GM23338 (cell line): ENCODE data around the gene DIP2C. TPM values are rescaled to one million over a fixed set of nuclear protein-coding genes. Genes with fewer than 3 reads are reported as not detected.

Experiments used
- ATAC-seq: fragments of 200-7000 bp; cut with Tn5 transposase; 3 replicates; pipeline ENCODE4 v1.9.1; 2020
- DNase-seq: peaks from one replicate; pipeline ENCODE4 v3.0.0-alpha.2; 2015; ENCODE audit warnings: low spot score
- H2AFZ ChIP-seq: fragments of 200-600 bp; sonication (generic); 2 replicates; pipeline ENCODE4 v1.8.0; 2016; ENCODE audit warnings: antibody characterized with exemption, mild to moderate bottlenecking, moderate library complexity
- H3F3A ChIP-seq: fragments of 200-600 bp; sonication (generic); replicated peaks from 2 replicates; pipeline ENCODE4 v1.8.0; 2017; ENCODE audit warnings: antibody characterized with exemption, mixed run types, low read depth
- H3K27ac ChIP-seq: fragments of 200-600 bp; sonication (generic); 2 replicates; pipeline ENCODE4 v1.6.1; 2016; ENCODE audit warnings: low read depth
- H3K27me3 ChIP-seq: fragments of 200-600 bp; sonication (generic); 2 replicates; pipeline ENCODE4 v1.8.0; 2016; ENCODE audit warnings: mild to moderate bottlenecking, mixed run types, moderate library complexity; ENCODE audit not compliant: insufficient read depth
- H3K36me3 ChIP-seq: fragments of 200-600 bp; sonication (generic); 2 replicates; pipeline ENCODE4 v1.8.0; 2016; ENCODE audit warnings: mild to moderate bottlenecking; ENCODE audit not compliant: insufficient read depth
- H3K4me1 ChIP-seq: fragments of 200-600 bp; sonication (generic); 2 replicates; pipeline ENCODE4 v1.8.0; 2016; ENCODE audit warnings: mild to moderate bottlenecking, moderate library complexity; ENCODE audit not compliant: insufficient read depth
- H3K4me2 ChIP-seq: fragments of 200-600 bp; sonication (generic); 2 replicates; pipeline ENCODE4 v1.7.1; 2017; ENCODE audit warnings: mixed run types
- H3K4me3 ChIP-seq: fragments of 200-600 bp; sonication (generic); 2 replicates; pipeline ENCODE4 v1.6.1; 2016; ENCODE audit warnings: mixed run types
- H3K79me2 ChIP-seq: fragments of 200-600 bp; sonication (generic); replicated peaks from 2 replicates; pipeline ENCODE4 v1.8.0; 2017; ENCODE audit warnings: mild to moderate bottlenecking; ENCODE audit not compliant: insufficient read depth
- H3K9me2 ChIP-seq: fragments of 200-600 bp; sonication (generic); 2 replicates; pipeline ENCODE4 v1.8.0; 2017; ENCODE audit not compliant: insufficient read depth
- H4K20me1 ChIP-seq: fragments of 200-600 bp; sonication (generic); replicated peaks from 2 replicates; pipeline ENCODE4 v1.8.0; 2017; ENCODE audit warnings: mild to moderate bottlenecking; ENCODE audit not compliant: insufficient read depth
- H3K27ac Mint-ChIP-seq: 2 replicates; pipeline ENCODE4 v1.8.0; 2020; ENCODE audit warnings: inconsistent platforms, mild to moderate bottlenecking, moderate library complexity, mixed read lengths
- H3K27me3 Mint-ChIP-seq: 3 replicates; pipeline ENCODE4 v1.8.0; 2022; ENCODE audit warnings: low read depth, mild to moderate bottlenecking, moderate library complexity, mixed read lengths, inconsistent platforms; ENCODE audit not compliant: insufficient read depth, poor library complexity
- H3K36me3 Mint-ChIP-seq: 3 replicates; pipeline ENCODE4 v1.8.0; 2021; ENCODE audit warnings: low read depth, mild to moderate bottlenecking, inconsistent platforms, moderate library complexity, mixed read lengths
- H3K4me1 Mint-ChIP-seq: 3 replicates; pipeline ENCODE4 v1.8.0; 2020; ENCODE audit warnings: mild to moderate bottlenecking, inconsistent platforms, mixed read lengths
- H3K4me3 Mint-ChIP-seq: 3 replicates; pipeline ENCODE4 v1.8.0; 2021; ENCODE audit warnings: moderate library complexity, mild to moderate bottlenecking, inconsistent platforms, mixed read lengths
- H3K9me3 Mint-ChIP-seq: 3 replicates; pipeline ENCODE4 v1.8.0; 2020; ENCODE audit warnings: moderate library complexity, mild to moderate bottlenecking, inconsistent platforms, mixed read lengths
- EZH2 ChIP-seq: fragments of 200-600 bp; sonication (generic); IDR thresholded peaks from one replicate; pipeline ENCODE4 v1.8.0; 2017; ENCODE audit warnings: antibody characterized with exemption, mild to moderate bottlenecking, low read depth; ENCODE audit not compliant: unreplicated experiment
- EZH2phosphoT487 ChIP-seq: fragments of 200-600 bp; sonication (generic); IDR thresholded peaks from one replicate; pipeline ENCODE4 v1.8.1; 2018; ENCODE audit warnings: antibody characterized with exemption; ENCODE audit not compliant: unreplicated experiment
- JUNB ChIP-seq: IDR thresholded peaks from one replicate; pipeline ENCODE4 v1.6.1; 2016; ENCODE audit warnings: antibody characterized with exemption; ENCODE audit not compliant: unreplicated experiment
- NANOG ChIP-seq: IDR thresholded peaks from 2 replicates; pipeline ENCODE4 v1.6.1; 2016; ENCODE audit warnings: antibody characterized with exemption, borderline replicate concordance
- STAT1 ChIP-seq: IDR thresholded peaks from one replicate; pipeline ENCODE4 v1.6.1; 2016; ENCODE audit warnings: antibody characterized with exemption; ENCODE audit not compliant: unreplicated experiment
- ZNF114 ChIP-seq: fragments of 250-450 bp; sonication (Bioruptor Pico); IDR thresholded peaks from 2 replicates; pipeline ENCODE4 v1.5.0; 2020; ENCODE audit warnings: mild to moderate bottlenecking, moderate library complexity
- ZNF331 ChIP-seq: fragments of 250-450 bp; sonication (Bioruptor Pico); IDR thresholded peaks from 2 replicates; pipeline ENCODE4 v1.5.0; 2020; ENCODE audit warnings: low read depth, mild to moderate bottlenecking, moderate library complexity
- polyA plus RNA-seq: library from polyadenylated mRNA; unstranded; fragments of >200 nt; fragmentation: Nextera tagmentation; extraction: Ambion mirVana; gene quantifications from 2 replicates; pipeline ENCODE4 v1.2.1, GENCODE V29; 2016
- total RNA-seq: library from RNA; depleted of rRNA; stranded (reverse); fragments of >200 nt; shearing (Covaris generic); gene quantifications from 2 replicates; pipeline ENCODE4 v1.2.3, GENCODE V29; 2014
- TF ChIP-seq, protein P1 (sequence below), 2 experiments: fragments of 200-600 bp in 1 of 2; sonication (generic) in 1 of 2; conservative IDR thresholded peaks; 2 replicates each; pipeline versions ENCODE4 v1.5.1 to v1.6.1; 2016 to 2017; ENCODE audit warnings: antibody characterized with exemption in 2 of 2, low read depth in 2 of 2, mild to moderate bottlenecking in 2 of 2, moderate library complexity in 1 of 2
- TF ChIP-seq, protein P2 (sequence below): fragments of 250-450 bp; sonication (Bioruptor Pico); IDR thresholded peaks from 2 replicates; pipeline ENCODE4 v1.5.0; 2020; ENCODE audit warnings: mild to moderate bottlenecking, moderate library complexity
- TF ChIP-seq, protein P3 (sequence below): IDR thresholded peaks from one replicate; pipeline ENCODE4 v1.6.1; 2018; ENCODE audit warnings: antibody characterized with exemption; ENCODE audit not compliant: unreplicated experiment

Gene DIP2C
- total and polyA plus RNA-seq, 2 experiments from 2014 or later, result 5.1 to 7.7 TPM

DNA sequence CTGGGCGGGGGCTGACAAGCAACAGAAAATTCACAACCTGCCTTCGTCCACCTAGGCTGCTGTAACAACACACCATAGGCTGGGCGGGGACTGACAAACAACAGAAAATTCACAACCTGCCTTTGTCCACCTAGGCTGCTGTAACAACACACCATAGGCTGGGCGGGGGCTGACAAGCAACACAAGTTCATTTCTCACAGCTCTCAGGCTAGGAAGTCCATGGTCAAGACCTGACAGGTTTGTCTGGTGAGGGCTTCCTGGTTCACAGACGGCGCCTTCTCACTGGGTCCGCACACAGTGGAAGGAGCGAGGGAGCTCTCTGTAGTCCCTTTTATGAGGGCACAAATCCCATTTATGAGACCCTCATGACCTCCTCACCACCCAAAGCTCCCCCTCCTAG, 52.2 kb downstream of the DIP2C start (continued):
- TF ChIP-seq, protein P1, sequence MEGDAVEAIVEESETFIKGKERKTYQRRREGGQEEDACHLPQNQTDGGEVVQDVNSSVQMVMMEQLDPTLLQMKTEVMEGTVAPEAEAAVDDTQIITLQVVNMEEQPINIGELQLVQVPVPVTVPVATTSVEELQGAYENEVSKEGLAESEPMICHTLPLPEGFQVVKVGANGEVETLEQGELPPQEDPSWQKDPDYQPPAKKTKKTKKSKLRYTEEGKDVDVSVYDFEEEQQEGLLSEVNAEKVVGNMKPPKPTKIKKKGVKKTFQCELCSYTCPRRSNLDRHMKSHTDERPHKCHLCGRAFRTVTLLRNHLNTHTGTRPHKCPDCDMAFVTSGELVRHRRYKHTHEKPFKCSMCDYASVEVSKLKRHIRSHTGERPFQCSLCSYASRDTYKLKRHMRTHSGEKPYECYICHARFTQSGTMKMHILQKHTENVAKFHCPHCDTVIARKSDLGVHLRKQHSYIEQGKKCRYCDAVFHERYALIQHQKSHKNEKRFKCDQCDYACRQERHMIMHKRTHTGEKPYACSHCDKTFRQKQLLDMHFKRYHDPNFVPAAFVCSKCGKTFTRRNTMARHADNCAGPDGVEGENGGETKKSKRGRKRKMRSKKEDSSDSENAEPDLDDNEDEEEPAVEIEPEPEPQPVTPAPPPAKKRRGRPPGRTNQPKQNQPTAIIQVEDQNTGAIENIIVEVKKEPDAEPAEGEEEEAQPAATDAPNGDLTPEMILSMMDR (conservative IDR thresholded peaks at IDR 0.05; ENCODE audit: low read depth in 2 of 2), result no peak
- no peak for TF ChIP-seq JUNB

DNA sequence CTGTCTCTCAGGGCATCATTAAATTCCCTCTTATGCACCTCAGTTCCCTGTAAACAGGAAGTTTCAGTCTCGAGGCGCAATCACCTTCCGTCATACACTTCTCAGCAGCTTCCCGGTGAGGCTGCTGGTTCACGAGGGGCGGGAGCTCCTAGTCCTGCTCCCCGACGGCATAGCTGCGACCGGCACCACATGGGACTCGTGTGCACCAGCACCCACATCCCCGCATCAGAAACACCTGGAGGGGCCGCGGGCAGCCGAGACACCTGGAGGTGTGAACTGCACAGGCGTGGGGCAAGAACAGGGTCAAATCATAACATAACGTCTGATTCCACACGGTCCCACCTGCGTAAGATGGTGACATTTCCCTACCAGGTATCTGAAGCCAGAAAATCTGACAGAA, 52.7 kb downstream of the DIP2C start:
- H3K27me3 ChIP-seq, result no peaks in the 10 kb centered on the region
- H3K9me2 ChIP-seq, result no peaks in the 10 kb centered on the region
- peaks cover 26% of the 10 kb centered on the region for H4K20me1 ChIP-seq
- ATAC-seq (no peak), DNase-seq (no peak)
- no peak overlapping the region for H3K27ac ChIP-seq
- H3K36me3 ChIP-seq, result no peaks in the 10 kb centered on the region
- H3K27me3 Mint-ChIP-seq, result peaks cover 5% of the 10 kb centered on the region
- no peak overlapping the region for H3K4me3 Mint-ChIP-seq
- peaks cover 21% of the 10 kb centered on the region for H3K4me1 Mint-ChIP-seq
- H3F3A ChIP-seq, result no peaks in the 10 kb centered on the region
- H3K27ac Mint-ChIP-seq, result no peak overlapping the region
- no peak overlapping the region for H3K4me3 ChIP-seq
- peaks cover 12% of the 10 kb centered on the region; the same call in 1 of the 2 replicates for H3K4me1 ChIP-seq
- no peaks in the 10 kb centered on the region; the same call in 2 of the 3 replicates for H3K36me3 Mint-ChIP-seq
- no peaks in the 10 kb centered on the region for H3K9me3 Mint-ChIP-seq
- H2AFZ ChIP-seq, result no peak overlapping the region
- H3K4me2 ChIP-seq, result no peak overlapping the region
- H3K79me2 ChIP-seq, result peaks cover 30% of the 10 kb centered on the region
- no peak for TF ChIP-seq EZH2
- no peak for TF ChIP-seq ZNF114 (CRISPR knock-in tag)
- no peak for TF ChIP-seq NANOG
- no peak for TF ChIP-seq ZNF331
- TF ChIP-seq, protein P1 (conservative IDR thresholded peaks at IDR 0.05; ENCODE audit: low read depth in 2 of 2), result no peak
- no peak for TF ChIP-seq EZH2phosphoT487
- no peak for TF ChIP-seq JUNB
- TF ChIP-seq, protein P2, sequence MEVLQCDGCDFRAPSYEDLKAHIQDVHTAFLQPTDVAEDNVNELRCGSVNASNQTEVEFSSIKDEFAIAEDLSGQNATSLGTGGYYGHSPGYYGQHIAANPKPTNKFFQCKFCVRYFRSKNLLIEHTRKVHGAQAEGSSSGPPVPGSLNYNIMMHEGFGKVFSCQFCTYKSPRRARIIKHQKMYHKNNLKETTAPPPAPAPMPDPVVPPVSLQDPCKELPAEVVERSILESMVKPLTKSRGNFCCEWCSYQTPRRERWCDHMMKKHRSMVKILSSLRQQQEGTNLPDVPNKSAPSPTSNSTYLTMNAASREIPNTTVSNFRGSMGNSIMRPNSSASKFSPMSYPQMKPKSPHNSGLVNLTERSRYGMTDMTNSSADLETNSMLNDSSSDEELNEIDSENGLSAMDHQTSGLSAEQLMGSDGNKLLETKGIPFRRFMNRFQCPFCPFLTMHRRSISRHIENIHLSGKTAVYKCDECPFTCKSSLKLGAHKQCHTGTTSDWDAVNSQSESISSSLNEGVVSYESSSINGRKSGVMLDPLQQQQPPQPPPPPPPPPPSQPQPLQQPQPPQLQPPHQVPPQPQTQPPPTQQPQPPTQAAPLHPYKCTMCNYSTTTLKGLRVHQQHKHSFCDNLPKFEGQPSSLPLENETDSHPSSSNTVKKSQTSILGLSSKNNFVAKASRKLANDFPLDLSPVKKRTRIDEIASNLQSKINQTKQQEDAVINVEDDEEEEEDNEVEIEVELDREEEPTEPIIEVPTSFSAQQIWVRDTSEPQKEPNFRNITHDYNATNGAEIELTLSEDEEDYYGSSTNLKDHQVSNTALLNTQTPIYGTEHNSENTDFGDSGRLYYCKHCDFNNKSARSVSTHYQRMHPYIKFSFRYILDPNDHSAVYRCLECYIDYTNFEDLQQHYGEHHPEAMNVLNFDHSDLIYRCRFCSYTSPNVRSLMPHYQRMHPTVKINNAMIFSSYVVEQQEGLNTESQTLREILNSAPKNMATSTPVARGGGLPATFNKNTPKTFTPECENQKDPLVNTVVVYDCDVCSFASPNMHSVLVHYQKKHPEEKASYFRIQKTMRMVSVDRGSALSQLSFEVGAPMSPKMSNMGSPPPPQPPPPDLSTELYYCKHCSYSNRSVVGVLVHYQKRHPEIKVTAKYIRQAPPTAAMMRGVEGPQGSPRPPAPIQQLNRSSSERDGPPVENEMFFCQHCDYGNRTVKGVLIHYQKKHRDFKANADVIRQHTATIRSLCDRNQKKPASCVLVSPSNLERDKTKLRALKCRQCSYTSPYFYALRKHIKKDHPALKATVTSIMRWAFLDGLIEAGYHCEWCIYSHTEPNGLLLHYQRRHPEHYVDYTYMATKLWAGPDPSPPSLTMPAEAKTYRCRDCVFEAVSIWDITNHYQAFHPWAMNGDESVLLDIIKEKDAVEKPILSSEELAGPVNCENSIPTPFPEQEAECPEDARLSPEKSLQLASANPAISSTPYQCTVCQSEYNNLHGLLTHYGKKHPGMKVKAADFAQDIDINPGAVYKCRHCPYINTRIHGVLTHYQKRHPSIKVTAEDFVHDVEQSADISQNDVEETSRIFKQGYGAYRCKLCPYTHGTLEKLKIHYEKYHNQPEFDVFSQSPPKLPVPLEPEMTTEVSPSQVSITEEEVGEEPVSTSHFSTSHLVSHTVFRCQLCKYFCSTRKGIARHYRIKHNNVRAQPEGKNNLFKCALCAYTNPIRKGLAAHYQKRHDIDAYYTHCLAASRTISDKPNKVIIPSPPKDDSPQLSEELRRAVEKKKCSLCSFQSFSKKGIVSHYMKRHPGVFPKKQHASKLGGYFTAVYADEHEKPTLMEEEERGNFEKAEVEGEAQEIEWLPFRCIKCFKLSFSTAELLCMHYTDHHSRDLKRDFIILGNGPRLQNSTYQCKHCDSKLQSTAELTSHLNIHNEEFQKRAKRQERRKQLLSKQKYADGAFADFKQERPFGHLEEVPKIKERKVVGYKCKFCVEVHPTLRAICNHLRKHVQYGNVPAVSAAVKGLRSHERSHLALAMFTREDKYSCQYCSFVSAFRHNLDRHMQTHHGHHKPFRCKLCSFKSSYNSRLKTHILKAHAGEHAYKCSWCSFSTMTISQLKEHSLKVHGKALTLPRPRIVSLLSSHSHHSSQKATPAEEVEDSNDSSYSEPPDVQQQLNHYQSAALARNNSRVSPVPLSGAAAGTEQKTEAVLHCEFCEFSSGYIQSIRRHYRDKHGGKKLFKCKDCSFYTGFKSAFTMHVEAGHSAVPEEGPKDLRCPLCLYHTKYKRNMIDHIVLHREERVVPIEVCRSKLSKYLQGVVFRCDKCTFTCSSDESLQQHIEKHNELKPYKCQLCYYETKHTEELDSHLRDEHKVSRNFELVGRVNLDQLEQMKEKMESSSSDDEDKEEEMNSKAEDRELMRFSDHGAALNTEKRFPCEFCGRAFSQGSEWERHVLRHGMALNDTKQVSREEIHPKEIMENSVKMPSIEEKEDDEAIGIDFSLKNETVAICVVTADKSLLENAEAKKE (CRISPR knock-in tag), result no peak
- TF ChIP-seq, protein P3, sequence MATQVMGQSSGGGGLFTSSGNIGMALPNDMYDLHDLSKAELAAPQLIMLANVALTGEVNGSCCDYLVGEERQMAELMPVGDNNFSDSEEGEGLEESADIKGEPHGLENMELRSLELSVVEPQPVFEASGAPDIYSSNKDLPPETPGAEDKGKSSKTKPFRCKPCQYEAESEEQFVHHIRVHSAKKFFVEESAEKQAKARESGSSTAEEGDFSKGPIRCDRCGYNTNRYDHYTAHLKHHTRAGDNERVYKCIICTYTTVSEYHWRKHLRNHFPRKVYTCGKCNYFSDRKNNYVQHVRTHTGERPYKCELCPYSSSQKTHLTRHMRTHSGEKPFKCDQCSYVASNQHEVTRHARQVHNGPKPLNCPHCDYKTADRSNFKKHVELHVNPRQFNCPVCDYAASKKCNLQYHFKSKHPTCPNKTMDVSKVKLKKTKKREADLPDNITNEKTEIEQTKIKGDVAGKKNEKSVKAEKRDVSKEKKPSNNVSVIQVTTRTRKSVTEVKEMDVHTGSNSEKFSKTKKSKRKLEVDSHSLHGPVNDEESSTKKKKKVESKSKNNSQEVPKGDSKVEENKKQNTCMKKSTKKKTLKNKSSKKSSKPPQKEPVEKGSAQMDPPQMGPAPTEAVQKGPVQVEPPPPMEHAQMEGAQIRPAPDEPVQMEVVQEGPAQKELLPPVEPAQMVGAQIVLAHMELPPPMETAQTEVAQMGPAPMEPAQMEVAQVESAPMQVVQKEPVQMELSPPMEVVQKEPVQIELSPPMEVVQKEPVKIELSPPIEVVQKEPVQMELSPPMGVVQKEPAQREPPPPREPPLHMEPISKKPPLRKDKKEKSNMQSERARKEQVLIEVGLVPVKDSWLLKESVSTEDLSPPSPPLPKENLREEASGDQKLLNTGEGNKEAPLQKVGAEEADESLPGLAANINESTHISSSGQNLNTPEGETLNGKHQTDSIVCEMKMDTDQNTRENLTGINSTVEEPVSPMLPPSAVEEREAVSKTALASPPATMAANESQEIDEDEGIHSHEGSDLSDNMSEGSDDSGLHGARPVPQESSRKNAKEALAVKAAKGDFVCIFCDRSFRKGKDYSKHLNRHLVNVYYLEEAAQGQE, result no peak
- TF ChIP-seq STAT1, result no peak
